HCEC 1CT (cell line): Measurements from ENCODE around the gene OR1S2.
"Not testable (repeated sequence)": the region's sequence is repeated elsewhere in the genome, so short reads cannot be mapped to it uniquely, and the experiment has no call there.

Experiments
- DNase-seq: peaks from one replicate; pipeline ENCODE4 v3.0.0-alpha.2; 2017

Gene OR1S2

GRCh38 chr11:58204042-58204441, at the start of gene OR1S2:
Gene OR1S2, minus strand, starts transcription at chr11:58204142. Its CDS starts 0 bp downstream, at chr11:58204142.
- DNase-seq, result no peak

GRCh38 chr11:58243954-58244353, 40.0 kb upstream of the OR1S2 start:
- no peak for DNase-seq

GRCh38 chr11:58227956-58228615, 24.1 kb upstream of the OR1S2 start:
- DNase-seq, result no peak

- DNase-seq, result peak; percentile 87
These were observed 18.8 kb upstream of the OR1S2 start for GRCh38 chr11:58222721-58223120.

GRCh38 chr11:58216476-58216875, 12.5 kb upstream of the OR1S2 start:
- DNase-seq, result no peak

- not testable (repeated sequence) for DNase-seq
These were observed 8.5 kb upstream of the OR1S2 start, which contains the start of gene OR1S1 for GRCh38 chr11:58212420-58212819. Gene OR1S1, plus strand, starts transcription at chr11:58212720.

GRCh38 chr11:58199271-58199670, 4.7 kb downstream of the OR1S2 start:
- no peak for DNase-seq

GRCh38 chr11:58195939-58196338, 8.0 kb downstream of the OR1S2 start:
- no peak for DNase-seq

GRCh38 chr11:58193391-58193790, 10.6 kb downstream of the OR1S2 start:
- DNase-seq, result no peak

- no peak for DNase-seq
These were observed 11.7 kb downstream of the OR1S2 start for GRCh38 chr11:58192229-58192628.

GRCh38 chr11:58188770-58189169, 15.2 kb downstream of the OR1S2 start, which contains the start of gene OR9Q2:
Gene OR9Q2, plus strand, starts transcription at chr11:58189070. Its CDS starts 1,421 bp downstream, at chr11:58190491.
- no peak for DNase-seq

GRCh38 chr11:58186938-58187337, 17.0 kb downstream of the OR1S2 start:
- no peak for DNase-seq

- no peak for DNase-seq
These were observed 24.3 kb downstream of the OR1S2 start for GRCh38 chr11:58179648-58180047.

- DNase-seq, result no peak
These were observed 25.5 kb downstream of the OR1S2 start for GRCh38 chr11:58178444-58178843.

GRCh38 chr11:58177409-58178054, 26.4 kb downstream of the OR1S2 start:
- DNase-seq, result no peak

GRCh38 chr11:58165504-58166106, 38.3 kb downstream of the OR1S2 start:
- DNase-seq, result no peak

GRCh38 chr11:58164990-58165389, 39.0 kb downstream of the OR1S2 start:
- DNase-seq, result no peak

- DNase-seq, result no peak
These were observed 39.6 kb downstream of the OR1S2 start for GRCh38 chr11:58164389-58164788.
